Stimulated activated CD4-positive, alpha-beta T cell treated with anti-CD3 and anti-CD28 coated beads, Interleukin-4, amount 100 ng/mL, for 48 hours (primary cell): ENCODE data around the gene SLF2.
"Not testable (repeated sequence)": the region's sequence is repeated elsewhere in the genome, so short reads cannot be mapped to it uniquely, and the experiment has no call there.

Source experiments
- DNase-seq, 2 donors: peaks; one replicate each; pipeline ENCODE4 v3.0.0-alpha.2; 2020; ENCODE audit warnings: low read depth in 2 of 2

The SLF2 gene

GRCh38 chr10:100960251-100960650 lies 47.5 kb downstream of the SLF2 start:
- DNase-seq, result no peak

- DNase-seq, result no peak
Observed at GRCh38 chr10:100962351-100963080, 49.8 kb downstream of the SLF2 start.

GRCh38 chr10:100963826-100964225 lies 51.1 kb downstream of the SLF2 start:
- DNase-seq, result no peak

GRCh38 chr10:100965820-100966219 lies 53.1 kb downstream of the SLF2 start:
- no peak for DNase-seq

GRCh38 chr10:100966887-100967286 lies 54.1 kb downstream of the SLF2 start:
- DNase-seq, result no peak

DNA sequence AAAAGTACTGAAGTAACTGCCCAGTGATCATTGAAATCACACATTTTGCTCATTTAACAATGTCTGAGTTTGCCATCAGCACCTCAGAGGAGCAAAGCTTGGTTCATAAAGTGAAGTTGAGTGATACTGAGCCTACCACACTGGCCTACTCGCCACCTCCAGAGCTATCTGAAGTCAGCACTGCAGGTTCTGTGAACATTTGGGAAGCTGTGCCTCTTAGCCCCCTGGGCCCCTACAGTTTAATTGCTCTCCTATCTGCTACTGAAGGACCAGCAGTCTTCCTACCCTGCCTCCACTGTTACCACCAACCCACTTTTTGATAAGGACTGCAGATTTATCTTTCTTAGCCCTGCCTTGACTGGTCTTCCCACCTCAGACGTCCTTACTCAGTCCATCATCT lies 54.6 kb downstream of the SLF2 start:
- DNase-seq, result no peak

- DNase-seq, result no peak
Observed at GRCh38 chr10:100968062-100968736, 55.4 kb downstream of the SLF2 start.

- DNase-seq, result no peak
Observed at GRCh38 chr10:100968863-100969186, 56.1 kb downstream of the SLF2 start.

DNA sequence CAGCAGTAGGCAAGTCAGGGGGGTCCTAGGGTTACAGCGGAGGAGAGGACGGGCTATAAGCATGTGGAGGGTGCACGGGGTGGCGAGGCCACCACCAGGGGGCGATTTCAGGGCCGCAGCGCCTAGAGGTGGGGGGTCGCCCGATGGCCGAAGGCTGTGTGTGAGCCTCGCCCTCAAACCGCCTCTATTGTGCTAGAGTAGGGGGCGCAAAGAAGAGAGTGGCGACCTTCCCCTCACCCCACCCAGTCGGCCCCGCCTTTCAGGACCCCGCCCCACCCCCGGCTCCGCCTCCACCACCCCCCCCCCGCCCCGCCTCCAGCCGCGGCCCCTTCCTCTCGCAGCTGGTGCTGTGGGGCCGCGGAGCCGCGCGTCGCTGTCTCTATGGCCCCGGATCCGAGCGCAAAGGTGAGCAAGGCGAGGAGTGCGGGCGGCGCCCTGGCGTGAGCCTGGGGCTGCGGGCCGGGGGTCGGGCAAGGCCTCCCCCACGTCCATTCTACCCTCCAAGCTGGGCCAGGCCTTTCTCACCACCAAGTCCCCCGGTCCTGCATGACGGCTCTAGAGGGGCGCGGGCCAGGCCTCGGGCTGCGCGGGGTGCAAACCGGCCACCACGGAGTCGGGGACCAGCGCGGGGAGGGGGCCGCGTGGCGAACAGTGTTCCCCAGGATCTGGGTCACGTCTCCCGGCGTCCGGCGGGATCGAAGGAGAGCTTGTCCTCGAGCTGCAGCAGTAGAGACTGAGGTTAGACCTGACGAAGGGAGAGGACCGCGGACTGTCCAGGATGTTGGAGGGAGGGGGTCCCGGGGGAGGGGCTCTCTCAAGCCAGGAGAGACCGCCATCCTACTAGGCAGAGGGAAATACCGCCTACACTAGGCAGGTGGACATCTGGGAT lies 56.7 kb downstream of the SLF2 start, which contains the start of gene SEMA4G:
Gene SEMA4G (plus strand): TSS at position 318 of the 889 bp plus-strand sequence. CDS start 3,409 bp downstream, outside the sequence.
- DNase-seq, result peak; percentile 19 to 35

DNA sequence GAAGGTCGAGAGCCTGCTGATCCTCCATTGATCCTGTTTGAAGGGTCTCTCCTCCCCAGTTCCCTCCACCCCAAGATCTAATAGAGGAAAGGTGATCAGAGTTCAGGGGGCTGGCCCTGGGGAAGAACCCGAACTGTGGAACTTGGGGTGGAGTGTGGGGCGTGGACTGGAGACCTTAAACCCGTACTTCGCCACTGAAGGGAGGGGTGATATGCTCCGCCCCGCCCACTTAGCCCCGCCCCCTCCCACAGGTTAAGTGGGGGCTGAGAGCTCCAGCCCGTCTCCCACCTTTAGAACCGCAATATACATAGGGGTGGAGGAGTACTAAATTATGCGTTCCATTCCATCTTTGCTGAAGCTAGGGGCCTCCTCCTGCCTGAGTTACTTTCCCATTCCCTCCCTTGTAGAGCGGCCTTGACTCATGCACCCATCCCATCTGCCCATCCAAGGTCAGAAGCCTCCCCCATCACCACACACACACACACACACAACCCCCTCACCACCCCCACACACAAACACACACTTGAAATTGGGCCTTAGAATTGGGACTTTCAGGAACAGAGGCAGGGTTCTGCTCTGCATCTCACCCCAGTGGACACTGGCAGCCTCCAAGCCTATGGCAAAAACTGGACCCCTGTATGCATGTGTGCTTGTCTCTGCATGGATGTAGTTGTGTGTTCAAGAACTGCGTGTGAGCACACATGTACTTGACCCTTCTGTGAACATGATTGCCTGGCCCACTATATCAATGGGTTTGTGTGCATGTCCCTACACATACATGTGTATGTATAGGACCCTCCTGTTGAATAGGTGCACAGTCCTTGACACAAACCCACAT lies 57.5 kb downstream of the SLF2 start:
- DNase-seq, result no peak

DNA sequence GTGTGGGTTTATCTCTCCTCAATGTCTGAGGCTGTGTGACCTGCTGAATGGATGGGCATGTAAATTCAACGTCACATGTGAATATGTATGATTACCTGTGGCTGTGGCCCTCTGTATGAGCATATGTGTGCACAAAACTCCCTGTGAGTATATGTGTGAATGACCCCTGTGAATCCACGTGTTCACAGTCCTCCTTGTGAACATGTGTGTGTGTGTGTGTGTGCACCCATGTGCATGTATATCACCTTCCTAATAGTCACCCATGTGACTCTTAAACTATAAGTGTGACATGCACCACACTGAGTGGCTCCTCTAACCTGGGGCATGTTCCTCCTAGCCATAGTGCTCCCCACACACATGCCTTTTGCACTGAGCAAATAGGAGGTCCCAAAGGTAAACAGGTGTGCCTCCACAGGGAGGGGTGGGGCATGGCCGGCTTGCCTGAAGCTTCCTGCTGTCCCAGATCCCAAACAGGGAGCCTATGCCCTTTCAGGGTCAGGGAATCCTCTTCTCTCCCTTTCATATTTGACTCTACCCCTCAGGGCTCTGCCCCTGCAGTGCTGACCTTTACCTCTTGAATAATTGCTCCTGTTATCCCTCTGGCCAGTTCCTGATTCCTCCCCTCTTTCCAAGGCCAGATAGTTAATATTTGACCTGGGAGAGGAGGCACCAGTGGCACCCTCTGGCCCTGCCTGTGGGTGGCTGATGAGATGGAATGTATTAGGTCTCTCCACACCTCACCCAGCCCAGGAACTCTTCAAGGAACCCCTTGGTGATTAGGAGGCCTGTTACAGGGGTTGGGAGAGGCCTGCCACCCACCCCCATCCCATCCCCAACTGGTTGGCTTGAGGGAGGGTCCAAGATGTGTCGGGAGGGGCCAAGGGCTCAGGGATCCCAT lies 58.4 kb downstream of the SLF2 start:
- DNase-seq, result no peak

DNA sequence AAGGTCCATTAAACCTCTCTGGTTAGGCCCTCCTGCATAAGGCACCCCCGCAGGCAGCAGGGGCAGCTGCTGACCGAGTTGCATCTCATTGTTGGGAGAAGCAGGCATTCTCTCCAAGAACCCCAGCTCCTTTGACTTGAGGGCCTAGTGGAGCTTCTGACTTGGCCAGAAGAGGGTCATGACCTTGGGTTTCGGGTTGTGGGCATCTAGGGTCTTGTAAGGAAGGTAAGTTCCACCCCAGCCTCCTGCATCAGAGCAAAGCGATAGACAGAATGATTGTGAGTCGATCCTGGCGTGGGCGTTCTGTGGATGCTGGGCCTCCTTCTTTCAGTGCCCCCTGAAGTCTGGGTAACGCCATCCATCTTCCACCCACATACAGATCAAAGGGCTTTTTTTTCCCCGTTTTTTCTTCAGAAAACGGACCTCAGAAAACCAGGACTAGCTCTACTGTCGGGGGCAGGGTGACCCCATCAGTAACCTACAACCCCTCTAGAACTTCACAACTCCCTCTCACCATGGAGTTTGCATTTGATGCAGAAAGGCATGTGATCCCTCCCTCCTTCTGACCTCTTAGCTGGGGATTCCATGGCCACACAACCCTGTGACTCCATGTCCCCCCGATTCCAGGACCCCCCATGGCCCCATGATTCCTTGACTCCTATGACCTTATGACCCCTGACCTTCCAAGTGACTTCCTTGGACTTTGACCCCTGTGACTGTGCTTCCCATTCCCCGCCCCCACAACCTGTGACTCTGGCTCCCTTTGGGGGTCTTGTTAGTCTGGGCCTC lies 59.5 kb downstream of the SLF2 start:
- DNase-seq, result no peak

DNA sequence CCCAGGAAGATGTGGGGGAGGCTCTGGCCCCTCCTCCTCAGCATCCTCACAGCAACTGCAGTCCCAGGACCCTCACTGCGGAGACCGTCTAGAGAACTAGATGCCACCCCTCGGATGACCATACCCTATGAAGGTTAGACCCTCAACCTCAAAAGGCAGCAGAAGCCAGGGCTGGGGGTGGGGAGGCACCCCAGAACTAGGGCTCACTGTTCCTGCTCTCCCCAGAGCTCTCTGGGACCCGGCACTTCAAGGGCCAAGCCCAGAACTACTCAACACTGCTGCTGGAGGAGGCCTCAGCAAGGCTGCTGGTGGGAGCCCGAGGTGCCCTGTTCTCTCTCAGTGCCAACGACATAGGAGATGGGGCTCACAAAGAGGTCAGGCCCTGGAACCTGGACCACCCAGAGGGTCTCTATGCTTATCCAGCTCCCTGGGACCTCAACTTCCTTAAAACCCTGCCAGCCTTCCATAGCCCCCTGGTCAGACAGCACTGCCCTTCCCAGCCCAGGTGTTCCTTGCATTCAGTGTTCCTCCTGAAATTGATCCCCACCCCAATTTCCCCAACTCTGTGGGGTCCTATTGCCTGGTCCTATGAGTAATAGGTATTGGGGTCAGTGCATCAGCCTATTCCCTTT lies 60.3 kb downstream of the SLF2 start:
- no peak for DNase-seq

DNA sequence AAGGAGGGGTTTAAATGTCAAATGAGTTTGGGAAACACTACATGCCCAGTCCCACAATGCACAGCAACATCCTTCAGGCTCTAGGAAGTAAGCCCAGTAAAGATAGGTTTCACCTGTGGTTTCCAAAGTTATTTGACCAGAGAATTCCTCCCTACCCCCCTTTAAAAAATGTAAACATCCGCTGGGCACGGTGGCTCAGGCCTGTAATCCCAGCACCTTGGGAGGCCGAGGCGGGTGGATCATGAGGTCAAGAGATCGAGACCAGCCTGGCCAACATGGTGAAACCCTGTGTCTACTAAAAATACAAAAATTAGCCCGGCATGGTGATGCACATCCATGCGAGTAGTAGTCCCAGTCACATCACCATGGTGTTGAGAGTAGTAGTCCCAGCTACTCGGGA lies 62.6 kb downstream of the SLF2 start:
- not testable (repeated sequence) for DNase-seq

DNA sequence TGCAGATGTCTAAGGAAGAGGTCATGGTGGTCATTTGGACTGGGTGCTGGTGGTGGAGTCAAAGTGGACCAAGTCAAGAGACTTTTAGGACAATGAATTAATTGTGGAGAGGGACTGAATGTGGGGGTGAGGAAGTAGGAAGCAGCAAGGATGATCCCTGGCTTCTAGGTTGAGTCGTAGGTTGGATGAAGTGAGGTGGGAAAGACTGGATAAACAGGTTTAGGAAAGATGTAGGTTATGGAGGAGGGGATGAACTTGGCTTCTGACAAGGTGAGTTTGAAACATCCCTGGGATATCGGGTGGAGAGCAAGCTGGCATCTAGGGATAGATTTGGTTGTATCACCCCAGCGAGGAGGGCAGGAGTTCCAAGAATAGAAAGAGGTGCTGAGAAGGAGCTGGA lies 64.1 kb downstream of the SLF2 start:
- DNase-seq, result no peak

- no peak for DNase-seq
Observed at GRCh38 chr10:100977436-100977835, 64.7 kb downstream of the SLF2 start.

DNA sequence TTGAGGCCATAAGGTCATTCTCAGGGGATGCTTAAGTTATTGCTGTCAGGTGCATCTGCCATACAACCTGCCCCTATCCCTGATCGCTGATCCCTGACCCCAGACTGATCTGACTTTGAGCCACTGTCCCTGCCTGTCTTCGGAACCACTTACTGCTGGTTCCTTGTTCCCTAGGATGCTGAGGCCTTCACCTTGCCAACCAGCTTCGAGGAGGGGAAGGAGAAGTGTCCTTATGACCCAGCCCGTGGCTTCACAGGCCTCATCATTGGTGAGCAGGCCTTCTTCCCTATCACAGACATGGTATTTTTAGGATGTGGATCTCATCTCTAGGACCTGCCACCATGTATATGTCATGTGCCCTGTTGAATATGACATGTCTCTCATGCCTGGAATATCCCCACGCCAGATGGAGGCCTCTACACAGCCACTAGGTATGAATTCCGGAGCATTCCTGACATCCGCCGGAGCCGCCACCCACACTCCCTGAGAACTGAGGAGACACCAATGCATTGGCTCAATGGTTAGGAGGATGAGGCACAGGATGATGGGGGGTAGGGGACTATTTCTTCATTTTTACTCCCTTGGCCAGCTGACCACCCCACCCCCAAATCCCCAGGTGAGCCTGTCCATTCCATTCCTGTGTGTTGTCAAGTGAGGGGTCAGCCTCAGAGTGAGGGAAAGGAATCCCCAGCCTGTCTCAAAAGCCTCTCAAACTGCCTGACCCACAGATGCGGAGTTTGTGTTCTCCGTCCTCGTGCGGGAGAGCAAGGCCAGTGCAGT lies 65.5 kb downstream of the SLF2 start:
- no peak for DNase-seq

GRCh38 chr10:100978901-100979195 lies 66.1 kb downstream of the SLF2 start:
- no peak for DNase-seq

DNA sequence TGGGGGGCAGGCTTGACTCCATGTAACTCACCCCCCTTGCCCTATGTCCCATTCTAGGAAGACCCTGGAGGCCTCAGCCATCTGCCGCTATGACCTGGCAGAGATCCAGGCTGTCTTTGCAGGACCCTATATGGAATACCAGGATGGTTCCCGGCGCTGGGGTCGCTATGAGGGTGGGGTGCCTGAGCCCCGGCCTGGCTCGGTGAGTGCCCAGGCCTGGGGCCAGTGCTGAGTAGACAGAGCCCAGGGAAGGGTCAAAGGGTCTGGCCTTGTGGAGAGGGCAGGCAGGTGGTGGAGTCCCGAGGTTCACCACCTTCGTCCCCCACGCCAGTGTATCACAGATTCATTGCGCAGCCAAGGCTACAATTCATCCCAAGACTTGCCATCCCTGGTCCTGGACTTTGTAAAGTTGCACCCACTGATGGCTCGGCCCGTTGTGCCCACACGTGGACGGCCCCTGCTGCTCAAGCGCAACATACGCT lies 67.1 kb downstream of the SLF2 start:
- DNase-seq, result no peak
